Smooth muscle cell of the brain vasculature (primary cell): Measurements from ENCODE around the gene KLK2.

ENCODE experiments used
- DNase-seq: peaks from one replicate; pipeline ENCODE4 v3.0.0-alpha.2; 2012; ENCODE audit warnings: low read depth, low spot score

KLK2 gene

GRCh38 chr19:50924586-50924985, 51.3 kb downstream of the KLK2 start:
- no peak for DNase-seq

GRCh38 chr19:50925734-50926133, 52.5 kb downstream of the KLK2 start:
- DNase-seq: no peak

- no peak for DNase-seq
Observed at GRCh38 chr19:50926144-50926543, 52.9 kb downstream of the KLK2 start.

- no peak for DNase-seq
Observed at GRCh38 chr19:50928831-50929230, 55.6 kb downstream of the KLK2 start.
